Measurements from ENCODE around the gene LTA.

GRCh38 chr6:31568537-31568961, 3.5 kb upstream of the LTA start:
- TF ChIP-seq ZNF565 (CRISPR knock-in tag; conservative IDR thresholded peaks at IDR 0.05; ENCODE audit: low read depth) (no peak), ZFP3 (CRISPR knock-in tag; IDR thresholded peaks at IDR 0.05) (no peak), TCF4 (CRISPR knock-in tag; IDR thresholded peaks at IDR 0.05; ENCODE audit: borderline replicate concordance) (no peak), ZC3H10 (CRISPR knock-in tag; IDR thresholded peaks at IDR 0.05) (no peak), PATZ1 (CRISPR knock-in tag; IDR thresholded peaks at IDR 0.05; ENCODE audit: borderline replicate concordance) (no peak), BACH2 (CRISPR knock-in tag; IDR thresholded peaks at IDR 0.05; ENCODE audit: borderline replicate concordance) (no peak), TOX (CRISPR knock-in tag; IDR thresholded peaks at IDR 0.05; ENCODE audit: borderline replicate concordance) (no peak), TSHZ2 (CRISPR knock-in tag; IDR thresholded peaks at IDR 0.05) (no peak), CREB5 (CRISPR knock-in tag; IDR thresholded peaks at IDR 0.05; ENCODE audit: low read depth) (no peak), RARB (CRISPR knock-in tag; IDR thresholded peaks at IDR 0.05) (no peak), CSRNP3 (CRISPR knock-in tag; IDR thresholded peaks at IDR 0.05) (no peak)

Data from SK-N-SH treated with all-trans-retinoic acid at 6 μM for 48 hours (cell line).